Activated CD8-positive, alpha-beta T cell treated with anti-CD3 and anti-CD28 coated beads for 36 hours (primary cell): ENCODE results near the gene OR2V1. TPM values are rescaled to one million over a fixed set of nuclear protein-coding genes. Genes with fewer than 3 reads are reported as not detected.
"Not testable (repeated sequence)": the region's sequence is repeated elsewhere in the genome, so short reads cannot be mapped to it uniquely, and the experiment has no call there.

Experiments used
- ATAC-seq: fragments of 200-7000 bp; cut with Tn5 transposase; one replicate; pipeline ENCODE4 v1.10.0; 2021; ENCODE audit warnings: mild to moderate bottlenecking, moderate library complexity
- CTCF ChIA-PET: fragments of 350-600 bp; sonication (Branson Sonifier 250); formaldehyde crosslinking; loops from one replicate; lab custom pipeline; 2021; ENCODE audit warnings: antibody characterized with exemption; lab: Charles Lee
- POLR2A ChIA-PET: fragments of 350-600 bp; sonication (Branson Sonifier 250); formaldehyde crosslinking; loops from one replicate; lab custom pipeline; 2021; ENCODE audit warnings: antibody characterized with exemption; lab: Charles Lee
- DNase-seq: peaks from one replicate; pipeline ENCODE4 v3.0.0-alpha.2; 2020
- H3K27ac Mint-ChIP-seq: one replicate; pipeline ENCODE4 v1.8.0; 2021; ENCODE audit warnings: mild to moderate bottlenecking, mixed read lengths
- H3K27me3 Mint-ChIP-seq: one replicate; pipeline ENCODE4 v1.8.0; 2021; ENCODE audit warnings: mixed read lengths
- H3K36me3 Mint-ChIP-seq: one replicate; pipeline ENCODE4 v1.8.0; 2021; ENCODE audit warnings: low read depth, mixed read lengths
- H3K4me1 Mint-ChIP-seq: one replicate; pipeline ENCODE4 v1.8.0; 2021; ENCODE audit warnings: low read depth, mixed read lengths
- H3K4me3 Mint-ChIP-seq: one replicate; pipeline ENCODE4 v1.8.0; 2021; ENCODE audit warnings: mild to moderate bottlenecking, moderate library complexity, mixed read lengths
- H3K9me3 Mint-ChIP-seq: one replicate; pipeline ENCODE4 v1.8.0; 2021; ENCODE audit warnings: mixed read lengths
- intact Hi-C: fragments of 100-400 bp; cut with micrococcal nuclease; formaldehyde crosslinking; loops from one replicate; pipeline ENCODE4 v1.10.0; 2022
- total RNA-seq, 2 experiments: library from RNA; stranded (reverse); gene quantifications; one replicate each; pipeline ENCODE4 v1.2.3, GENCODE V29; 2021
- TF ChIP-seq, protein P1 (sequence below): fragments of 200-600 bp; IDR thresholded peaks from one replicate; pipeline ENCODE4 v1.8.0; 2022; ENCODE audit warnings: antibody characterized with exemption, mild to moderate bottlenecking

OR2V1 gene
- total RNA-seq, 2 experiments from 2014 or later: not detected

DNA sequence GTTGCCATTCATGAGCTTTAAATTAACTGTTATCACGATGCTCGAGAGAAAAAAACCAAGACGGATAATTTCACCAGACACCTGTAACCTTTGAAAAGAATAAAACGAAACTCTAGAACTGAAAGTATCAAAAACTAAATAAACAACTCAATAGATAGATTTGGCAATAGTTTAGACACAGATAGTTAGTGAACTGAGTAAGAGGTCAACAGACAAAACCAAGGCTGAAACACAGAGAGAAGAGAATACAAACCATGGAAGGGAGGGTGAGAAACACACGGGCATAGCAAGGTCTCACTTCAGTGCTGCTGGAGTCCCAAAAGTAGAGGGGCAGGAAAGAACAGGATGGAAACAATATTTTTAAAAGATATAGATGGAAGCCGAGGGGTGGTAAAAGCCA lies 3.3 kb upstream of the OR2V1 start:
- no peak for ATAC-seq
- Mint-ChIP-seq H3K4me1 (no peaks in the 10 kb centered on the region), H3K4me3 (no peak overlapping the region), H3K36me3 (no peaks in the 10 kb centered on the region), H3K9me3 (peaks cover 1% of the 10 kb centered on the region), H3K27ac (no peak overlapping the region), H3K27me3 (peaks cover 31% of the 10 kb centered on the region)
- POLR2A ChIA-PET: no interaction called here
- no peak for DNase-seq
- TF ChIP-seq, protein P1, sequence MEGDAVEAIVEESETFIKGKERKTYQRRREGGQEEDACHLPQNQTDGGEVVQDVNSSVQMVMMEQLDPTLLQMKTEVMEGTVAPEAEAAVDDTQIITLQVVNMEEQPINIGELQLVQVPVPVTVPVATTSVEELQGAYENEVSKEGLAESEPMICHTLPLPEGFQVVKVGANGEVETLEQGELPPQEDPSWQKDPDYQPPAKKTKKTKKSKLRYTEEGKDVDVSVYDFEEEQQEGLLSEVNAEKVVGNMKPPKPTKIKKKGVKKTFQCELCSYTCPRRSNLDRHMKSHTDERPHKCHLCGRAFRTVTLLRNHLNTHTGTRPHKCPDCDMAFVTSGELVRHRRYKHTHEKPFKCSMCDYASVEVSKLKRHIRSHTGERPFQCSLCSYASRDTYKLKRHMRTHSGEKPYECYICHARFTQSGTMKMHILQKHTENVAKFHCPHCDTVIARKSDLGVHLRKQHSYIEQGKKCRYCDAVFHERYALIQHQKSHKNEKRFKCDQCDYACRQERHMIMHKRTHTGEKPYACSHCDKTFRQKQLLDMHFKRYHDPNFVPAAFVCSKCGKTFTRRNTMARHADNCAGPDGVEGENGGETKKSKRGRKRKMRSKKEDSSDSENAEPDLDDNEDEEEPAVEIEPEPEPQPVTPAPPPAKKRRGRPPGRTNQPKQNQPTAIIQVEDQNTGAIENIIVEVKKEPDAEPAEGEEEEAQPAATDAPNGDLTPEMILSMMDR: no peak
- intact Hi-C loops: no loop called here
- CTCF ChIA-PET: no interaction called here

DNA sequence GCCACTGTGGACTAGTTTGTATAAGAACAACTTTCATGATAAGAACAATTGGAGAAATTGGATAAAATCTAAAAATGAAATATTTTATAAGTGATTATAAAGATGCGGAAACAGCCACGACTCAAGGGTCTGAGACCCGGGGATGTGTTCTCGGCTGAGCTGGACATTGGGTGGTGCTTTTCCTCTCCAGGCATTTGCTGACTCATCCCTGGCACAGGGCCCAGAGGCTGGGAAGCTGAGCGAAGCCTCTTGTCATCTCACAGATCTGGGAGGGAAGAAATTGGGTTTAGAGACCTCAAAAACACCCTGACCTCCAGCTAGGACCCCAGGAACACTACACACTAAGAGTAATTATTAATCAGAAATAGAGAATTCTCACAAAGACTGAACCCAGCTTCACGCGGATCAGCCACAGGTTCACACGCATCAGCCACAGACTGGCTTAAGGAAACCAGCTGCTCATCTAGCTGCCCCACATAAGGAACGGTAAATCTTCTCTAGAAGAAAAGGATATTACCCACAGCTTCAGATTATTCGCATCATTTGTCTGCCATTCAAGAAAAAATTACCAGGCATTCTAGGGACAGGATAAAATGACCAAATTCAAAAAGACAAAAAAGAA lies 2.8 kb upstream of the OR2V1 start:
- H3K36me3 Mint-ChIP-seq: no peaks in the 10 kb centered on the region
- peaks cover 32% of the 10 kb centered on the region for H3K27me3 Mint-ChIP-seq
- TF ChIP-seq, protein P1: no peak
- no peak overlapping the region for H3K4me3 Mint-ChIP-seq
- ChIA-PET CTCF (no interaction called here), POLR2A (no interaction called here)
- no peak overlapping the region for H3K27ac Mint-ChIP-seq
- intact Hi-C loops: no loop called here
- ATAC-seq: no peak
- peaks cover 1% of the 10 kb centered on the region for H3K9me3 Mint-ChIP-seq
- H3K4me1 Mint-ChIP-seq: no peaks in the 10 kb centered on the region
- DNase-seq: no peak

DNA sequence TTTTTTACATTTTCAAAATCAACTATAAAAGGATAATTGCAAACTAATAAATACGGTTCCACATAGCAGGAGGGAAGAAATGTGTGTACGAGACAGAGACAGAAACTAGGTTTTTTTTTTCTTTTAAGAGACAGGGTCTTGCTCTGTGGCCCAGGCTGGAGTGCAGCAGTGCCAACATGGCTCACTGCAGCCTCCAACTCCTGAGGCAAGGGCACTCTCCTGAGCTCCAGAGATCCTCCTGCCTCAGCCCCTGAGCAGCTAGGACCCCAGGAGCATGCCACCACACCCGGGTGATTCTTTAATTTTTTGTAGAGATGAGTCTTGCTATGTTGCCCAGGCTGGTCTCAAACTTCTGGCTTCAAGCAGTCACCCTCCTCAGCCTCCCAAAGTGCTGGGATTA lies 2.1 kb upstream of the OR2V1 start:
- no peaks in the 10 kb centered on the region for H3K36me3 Mint-ChIP-seq
- ChIA-PET CTCF (no interaction called here), POLR2A (no interaction called here)
- H3K27ac Mint-ChIP-seq: no peak overlapping the region
- H3K27me3 Mint-ChIP-seq: peaks cover 38% of the 10 kb centered on the region
- H3K9me3 Mint-ChIP-seq: no peaks in the 10 kb centered on the region
- no peaks in the 10 kb centered on the region for H3K4me1 Mint-ChIP-seq
- TF ChIP-seq, protein P1: no peak
- no peak for DNase-seq
- H3K4me3 Mint-ChIP-seq: no peak overlapping the region
- no peak for ATAC-seq
- intact Hi-C loops: no loop called here

DNA sequence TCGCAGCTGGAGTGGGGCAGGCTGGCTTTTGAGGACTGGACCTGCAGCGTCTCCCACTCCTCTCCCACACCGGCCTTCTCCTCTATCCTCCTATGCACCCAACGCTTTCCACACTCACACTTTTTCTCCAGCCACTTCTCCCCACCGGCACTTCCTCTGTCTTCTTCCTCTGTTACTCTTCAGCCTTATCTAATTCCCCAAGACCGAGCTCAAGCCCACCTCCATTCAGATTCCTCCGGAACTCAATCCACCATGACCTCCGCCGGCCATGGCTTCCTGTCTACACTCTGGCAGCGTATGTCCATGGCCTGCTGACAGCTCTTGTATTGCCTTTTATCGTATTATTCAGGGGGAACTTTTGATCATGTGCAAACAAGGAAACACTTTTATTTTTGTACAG lies 545 bp upstream of the OR2V1 start:
- H3K36me3 Mint-ChIP-seq: no peaks in the 10 kb centered on the region
- ChIA-PET POLR2A (no interaction called here), CTCF (no interaction called here)
- ATAC-seq: no peak
- intact Hi-C loops: no loop called here
- no peaks in the 10 kb centered on the region for H3K9me3 Mint-ChIP-seq
- no peak for DNase-seq
- peaks cover 51% of the 10 kb centered on the region for H3K27me3 Mint-ChIP-seq
- TF ChIP-seq, protein P1: no peak
- no peaks in the 10 kb centered on the region for H3K4me1 Mint-ChIP-seq
- H3K27ac Mint-ChIP-seq: no peak overlapping the region
- H3K4me3 Mint-ChIP-seq: no peak overlapping the region

DNA sequence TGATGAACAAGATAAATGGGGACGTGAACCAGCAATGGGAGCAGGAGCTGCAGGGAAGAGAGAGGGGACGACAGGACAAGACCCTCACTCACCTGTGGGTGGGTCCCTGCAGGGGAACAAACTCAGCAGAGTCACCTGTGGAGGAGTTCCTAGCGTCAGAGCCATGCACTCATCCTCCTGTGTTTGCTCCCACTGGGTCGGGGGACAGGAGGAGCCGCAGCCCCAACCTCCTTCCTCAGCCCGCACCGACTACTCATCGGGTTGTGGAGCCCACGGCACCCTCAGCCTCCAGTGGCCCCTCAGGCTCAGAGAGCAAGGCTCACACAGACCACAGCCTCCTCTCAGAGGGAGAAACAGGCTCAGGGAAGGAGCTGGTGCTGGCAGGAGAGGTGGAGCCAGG lies 888 bp downstream of the OR2V1 start:
- H3K27ac Mint-ChIP-seq, POLR2A ChIA-PET, H3K4me1 Mint-ChIP-seq, H3K9me3 Mint-ChIP-seq, H3K4me3 Mint-ChIP-seq, CTCF ChIA-PET, ATAC-seq, H3K36me3 Mint-ChIP-seq, DNase-seq, intact Hi-C loops: not testable (repeated sequence)
- H3K27me3 Mint-ChIP-seq: peaks cover 53% of the 10 kb centered on the region
